ENCODE measurements around the gene CMTM1.
A peak's percentile ranks its signal among the peaks of the same experiment; 100 is the strongest.

The CMTM1 gene, protein sequence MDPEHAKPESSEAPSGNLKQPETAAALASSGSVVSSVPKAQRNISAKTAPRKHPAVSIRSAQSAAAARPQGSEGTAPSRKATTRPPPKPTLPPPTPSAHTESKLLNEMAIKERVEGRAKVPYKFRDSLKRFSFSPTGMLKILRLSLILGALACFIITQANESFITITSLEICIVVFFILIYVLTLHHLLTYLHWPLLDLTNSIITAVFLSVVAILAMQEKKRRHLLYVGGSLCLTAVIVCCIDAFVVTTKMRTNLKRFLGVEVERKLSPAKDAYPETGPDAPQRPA

DNA sequence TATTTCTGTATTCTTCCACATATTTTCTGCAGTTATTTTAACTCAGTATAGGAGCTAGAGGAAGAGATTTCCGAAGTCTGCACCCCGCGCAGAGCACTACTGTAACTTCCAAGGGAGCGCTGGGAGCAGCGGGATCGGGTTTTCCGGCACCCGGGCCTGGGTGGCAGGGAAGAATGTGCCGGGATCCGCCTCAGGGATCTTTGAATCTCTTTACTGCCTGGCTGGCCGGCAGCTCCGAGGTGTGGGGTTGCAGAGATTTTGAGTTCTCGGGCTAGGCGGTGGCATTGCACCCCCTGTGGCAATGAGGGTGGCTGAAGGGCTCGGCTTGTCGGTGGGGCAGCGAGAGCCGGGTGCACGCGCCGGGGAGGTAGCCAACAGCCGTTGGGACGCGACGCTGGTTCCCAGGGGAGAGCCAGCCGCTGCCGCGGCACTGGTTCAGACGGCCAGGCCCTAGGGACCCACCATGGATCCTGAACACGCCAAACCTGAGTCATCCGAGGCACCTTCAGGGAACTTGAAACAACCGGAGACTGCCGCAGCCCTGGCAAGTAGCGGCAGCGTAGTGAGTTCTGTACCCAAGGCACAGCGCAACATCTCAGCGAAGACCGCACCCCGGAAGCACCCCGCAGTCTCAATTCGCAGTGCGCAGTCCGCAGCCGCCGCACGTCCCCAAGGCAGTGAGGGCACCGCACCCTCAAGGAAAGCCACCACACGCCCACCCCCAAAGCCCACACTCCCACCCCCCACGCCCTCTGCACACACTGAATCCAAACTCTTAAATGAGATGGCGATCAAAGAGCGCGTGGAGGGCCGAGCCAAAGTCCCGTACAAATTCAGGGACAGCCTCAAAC is at the start of gene CMTM1:
CMTM1 (plus strand) TSS at position 389 of the 851 bp plus-strand sequence; CDS start at position 464, 75 bp downstream.
- no peak for DNase-seq

DNA sequence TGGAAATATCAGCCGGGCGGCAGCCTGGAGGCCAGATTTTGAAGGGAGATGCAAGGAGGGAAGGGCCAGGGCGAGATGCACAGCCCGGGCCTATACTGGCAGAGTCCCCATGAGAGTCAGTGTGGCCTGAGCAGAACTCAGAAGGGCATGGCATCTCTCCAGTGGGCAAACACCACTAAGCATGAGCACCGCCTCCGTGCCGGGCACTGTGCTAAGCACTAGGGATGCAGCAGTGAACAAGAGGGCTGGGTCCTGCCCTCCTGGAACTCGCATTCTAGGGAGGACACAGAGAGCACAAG is 49.8 kb upstream of the CMTM1 start:
- DNase-seq = no peak

DNA sequence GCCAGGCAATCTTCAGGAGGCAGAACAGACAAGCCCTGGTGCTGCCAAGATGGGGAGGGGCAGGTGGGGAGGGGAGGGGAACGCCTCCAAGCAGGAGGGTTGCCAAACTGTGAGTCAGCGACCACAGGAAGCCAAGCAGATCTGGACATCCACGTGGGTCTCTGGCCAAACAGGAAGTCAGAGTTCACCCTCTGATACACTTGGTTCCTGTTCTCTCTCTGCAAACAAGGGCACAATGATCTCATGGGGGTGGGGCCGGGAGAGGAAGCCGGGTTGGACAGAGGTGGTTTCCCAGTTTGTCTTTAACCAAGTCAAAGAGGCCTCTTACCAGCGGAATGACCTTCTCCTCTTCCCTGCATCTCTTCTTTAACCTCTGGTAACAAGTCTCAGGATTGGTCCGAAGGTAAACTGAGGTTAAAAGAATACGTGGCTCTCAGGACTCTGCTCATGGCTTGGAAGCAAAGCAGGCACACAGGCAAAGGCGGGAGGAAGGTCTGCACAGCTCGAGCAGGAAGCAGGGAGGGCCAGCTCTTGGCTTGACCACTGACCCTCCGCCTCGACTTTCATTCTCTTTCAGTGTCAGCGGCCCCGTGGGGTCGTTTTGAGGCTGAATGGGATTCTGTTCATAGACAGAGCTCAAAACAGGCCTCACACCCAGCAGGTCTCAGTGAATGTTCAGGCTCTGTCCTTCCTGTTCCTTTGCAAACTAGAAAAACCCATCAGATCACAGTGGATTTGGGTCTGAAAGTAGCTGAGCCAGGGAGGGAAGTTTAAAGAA is 49.2 kb upstream of the CMTM1 start:
- DNase-seq = peak; percentile 43

DNA sequence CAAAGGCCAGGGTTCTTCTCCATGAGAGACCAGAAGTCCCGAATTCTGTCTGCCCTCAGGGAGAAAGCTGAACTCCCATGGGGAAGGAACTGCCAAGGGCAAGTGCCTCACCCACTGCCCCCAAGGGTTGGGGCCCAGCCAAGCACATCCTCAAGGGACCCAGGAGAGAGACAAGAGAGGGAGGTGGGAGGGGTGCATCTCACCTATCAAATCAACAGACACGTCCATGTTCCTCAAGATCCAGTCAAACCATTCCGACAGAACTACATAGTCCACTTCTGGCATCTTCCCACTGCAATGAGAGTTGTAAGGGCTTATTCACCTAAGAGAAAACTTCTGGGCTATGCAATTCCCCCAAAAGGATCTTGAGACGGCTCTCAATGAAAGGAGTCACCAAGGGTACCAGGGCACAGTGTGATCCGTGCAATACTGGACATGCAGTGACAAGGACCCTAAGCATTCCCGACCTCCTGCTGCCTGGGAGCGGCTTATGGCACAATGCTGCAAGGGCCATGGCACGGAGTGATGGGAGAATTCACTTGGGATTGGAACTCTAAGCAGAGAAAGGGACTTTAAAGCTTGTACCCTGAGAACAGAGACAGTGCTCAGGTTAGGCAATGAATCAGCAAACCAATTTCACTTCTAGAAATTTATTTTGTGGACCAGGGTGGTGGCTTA is 48.5 kb upstream of the CMTM1 start:
- no peak for DNase-seq

DNA sequence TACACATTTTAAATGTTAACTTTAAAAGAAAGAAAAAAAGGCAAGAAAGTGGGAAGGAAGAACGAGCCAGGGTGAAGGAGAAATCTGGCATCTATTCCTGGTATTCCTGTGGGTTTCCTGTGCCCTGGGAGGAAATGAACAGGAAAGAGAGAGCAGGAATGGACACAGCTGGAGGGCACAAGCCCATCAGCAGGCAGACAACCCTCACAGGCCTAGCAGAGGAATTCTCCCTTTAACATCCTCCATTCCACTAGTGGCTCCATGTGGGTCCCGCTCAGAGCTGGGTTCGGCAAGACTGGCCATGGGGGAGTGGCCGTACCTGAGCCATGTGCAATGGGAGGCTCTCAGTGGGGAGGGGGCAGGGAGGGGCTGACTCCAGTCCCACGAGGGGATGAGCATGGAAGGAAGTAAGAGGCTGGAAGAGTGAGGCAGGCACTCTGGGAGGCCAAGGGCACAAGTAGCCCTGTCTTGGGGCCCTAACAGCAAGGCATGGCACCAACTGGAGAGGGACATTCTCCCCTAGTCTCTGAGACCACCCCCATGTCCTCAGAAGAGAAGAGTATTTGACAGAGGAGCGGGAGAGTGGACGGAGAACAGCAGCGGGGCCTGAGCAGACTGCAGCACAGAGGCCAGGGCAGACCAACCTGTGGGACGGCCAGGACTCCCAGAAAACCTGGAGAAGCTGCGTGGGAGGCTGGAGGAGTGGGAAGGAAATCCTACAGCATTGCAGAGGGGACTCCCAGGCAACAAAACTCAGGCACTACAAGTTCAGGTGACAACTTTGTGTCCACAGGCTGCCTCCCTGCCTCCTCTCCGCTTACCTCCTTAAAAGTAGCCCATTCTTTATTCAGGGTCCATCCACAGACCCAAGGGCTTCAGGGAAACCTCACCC is 46.5 kb upstream of the CMTM1 start:
- DNase-seq = no peak

DNA sequence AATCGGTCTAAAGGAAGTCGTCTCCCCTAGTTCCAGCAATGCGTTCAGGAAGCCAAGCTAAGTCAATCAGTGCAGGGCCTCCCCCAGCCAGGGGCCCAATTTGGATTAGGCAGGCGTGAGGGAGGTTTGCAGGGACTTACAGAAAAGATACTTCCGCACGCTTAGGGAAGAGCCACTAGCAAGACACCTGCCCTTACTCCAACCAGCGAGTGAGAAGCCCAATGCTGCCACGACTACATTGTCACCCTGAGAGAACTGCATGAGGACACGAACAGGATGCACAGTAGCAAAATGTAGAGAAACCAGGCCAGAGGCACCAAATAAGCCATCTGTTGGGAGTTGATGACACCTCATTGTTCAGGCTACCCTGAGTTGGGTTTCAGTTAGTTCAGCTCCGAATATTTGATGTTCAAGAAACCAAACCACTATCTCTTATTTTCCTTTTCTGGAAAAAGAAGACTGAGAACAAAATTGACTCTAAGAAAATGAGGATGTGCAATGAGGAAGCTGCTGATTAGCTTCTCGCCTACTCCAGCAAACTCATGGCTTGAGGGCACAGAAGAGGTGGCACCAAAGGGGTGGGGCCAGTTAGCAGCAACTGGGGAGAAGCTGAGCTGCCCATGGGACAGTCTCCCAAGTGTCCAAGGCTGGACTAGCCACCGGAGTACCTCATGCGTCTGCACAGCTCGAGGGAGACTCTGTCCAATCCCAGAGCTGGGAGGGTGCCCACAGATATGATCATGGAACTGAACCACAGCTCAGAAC is 45.7 kb upstream of the CMTM1 start:
- DNase-seq = no peak

DNA sequence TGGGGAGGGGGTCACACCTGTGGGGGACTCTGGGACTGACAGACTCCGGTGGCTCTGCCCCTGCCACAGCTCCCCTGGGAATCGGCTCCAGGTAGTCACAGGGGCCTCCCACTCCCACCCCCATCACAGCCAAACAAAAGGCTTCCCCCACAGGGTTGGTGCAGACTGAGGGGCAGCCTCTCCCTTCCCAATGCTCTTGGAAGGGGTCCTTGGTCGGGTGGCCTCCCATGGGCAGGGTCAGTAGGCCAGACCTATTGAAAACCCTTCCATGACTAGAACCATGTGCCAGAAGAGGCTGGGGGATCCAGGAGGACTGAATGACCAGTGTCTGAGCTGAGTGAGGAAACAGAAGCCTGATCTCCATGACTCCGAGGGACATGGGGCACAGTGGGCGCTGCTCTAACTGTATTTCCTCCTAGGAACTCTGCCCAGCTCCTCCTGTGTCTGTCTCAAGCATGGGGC is 45.0 kb upstream of the CMTM1 start:
- DNase-seq = no peak

DNA sequence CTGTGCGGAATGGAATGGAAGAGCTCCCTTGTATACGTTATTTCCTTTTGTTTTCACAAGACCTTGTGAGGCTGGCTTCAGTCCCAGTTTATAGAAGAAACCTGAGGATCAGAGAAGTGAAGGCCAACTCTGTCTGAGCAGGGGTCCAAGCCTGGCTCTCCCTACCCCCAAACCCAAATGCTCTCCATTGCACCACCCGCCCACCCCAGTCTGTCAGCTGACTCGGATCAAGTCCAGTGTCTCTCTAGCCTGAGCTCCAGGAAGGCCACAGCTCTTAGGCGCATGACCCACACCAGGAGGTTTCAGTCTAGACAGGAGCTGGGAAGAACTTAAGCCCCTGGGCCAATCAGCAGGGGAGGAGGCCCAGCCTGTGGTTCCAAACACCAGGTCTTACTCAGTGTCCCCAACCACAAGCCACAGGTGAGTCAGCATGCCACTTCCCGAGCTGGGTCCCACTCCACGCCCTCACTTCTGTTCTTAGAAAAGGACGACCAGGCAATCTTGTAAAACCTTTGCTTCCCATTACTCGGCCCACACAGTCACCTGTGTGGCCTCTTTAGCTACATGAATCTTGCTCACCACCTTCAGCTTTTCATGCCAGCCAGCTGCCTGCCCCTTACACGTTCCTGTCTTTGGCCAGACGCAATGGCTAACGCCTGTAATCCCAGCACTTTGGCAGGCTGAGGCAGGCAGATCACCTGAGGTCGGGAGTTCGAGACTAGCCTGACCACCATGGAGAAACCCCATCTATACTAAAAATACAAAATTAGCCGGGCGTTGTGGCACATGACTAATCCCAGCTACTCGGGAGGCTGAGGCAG is 44.1 kb upstream of the CMTM1 start:
- peak; percentile 84 for DNase-seq

DNA sequence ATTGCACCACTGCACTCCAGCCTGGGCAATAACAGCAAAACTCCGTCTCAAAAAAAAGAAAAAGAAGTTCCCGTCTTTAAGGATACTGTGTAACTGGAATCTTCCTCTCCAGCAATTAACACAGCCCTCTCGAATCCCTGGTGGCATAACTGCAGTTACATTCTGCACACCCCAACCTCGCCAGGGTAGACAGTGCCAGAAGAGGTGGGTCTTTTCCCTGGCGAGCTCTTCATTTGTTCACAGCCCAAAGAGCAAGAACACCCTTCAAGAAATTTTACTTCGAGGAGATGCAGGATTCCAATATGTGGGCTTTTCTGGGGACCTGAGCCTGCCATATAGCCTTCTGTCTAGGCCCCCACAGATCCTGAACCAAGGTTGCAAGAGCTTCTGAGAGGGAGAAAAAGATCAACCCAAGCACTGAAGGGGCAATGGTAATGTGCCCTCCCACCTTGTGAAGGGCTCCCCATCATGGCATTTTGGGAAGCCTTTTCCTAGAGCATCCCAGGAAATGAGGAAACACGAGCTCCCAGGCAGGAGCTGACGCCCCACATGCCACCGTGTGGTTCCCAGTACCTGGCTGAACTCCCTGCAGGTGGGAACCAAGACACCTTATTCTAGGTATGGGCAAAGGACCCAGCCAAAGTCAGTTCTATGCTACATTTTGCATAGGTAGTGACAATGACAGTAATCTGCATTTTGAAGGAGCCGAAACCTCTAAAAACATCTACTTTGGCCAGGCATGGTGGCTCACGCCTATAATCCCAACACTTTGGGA is 43.2 kb upstream of the CMTM1 start:
- no peak for DNase-seq

DNA sequence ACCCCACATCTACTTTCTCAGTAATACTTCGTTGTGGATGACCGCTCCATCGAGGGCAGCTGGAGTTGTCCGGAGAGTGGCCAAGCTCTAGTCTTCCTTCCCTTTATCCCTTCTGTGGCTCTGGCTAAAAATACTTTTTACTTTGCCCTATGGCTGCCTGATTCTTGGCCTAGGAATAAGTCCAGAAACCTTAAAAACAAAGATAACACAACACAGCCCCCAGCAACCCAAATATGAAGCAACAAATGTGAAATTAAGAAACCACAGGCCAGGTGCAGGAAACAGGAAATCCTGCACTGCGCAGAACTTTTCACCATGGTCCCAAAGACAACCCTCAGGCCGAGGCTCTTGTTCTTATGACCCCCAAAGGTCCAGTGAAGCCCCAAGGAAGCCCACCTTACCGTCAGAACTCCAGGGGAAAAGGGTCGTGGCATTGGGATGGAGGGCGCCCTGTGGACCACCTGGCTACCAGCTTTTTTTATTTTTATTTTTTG is 42.3 kb upstream of the CMTM1 start:
- DNase-seq = no peak

DNA sequence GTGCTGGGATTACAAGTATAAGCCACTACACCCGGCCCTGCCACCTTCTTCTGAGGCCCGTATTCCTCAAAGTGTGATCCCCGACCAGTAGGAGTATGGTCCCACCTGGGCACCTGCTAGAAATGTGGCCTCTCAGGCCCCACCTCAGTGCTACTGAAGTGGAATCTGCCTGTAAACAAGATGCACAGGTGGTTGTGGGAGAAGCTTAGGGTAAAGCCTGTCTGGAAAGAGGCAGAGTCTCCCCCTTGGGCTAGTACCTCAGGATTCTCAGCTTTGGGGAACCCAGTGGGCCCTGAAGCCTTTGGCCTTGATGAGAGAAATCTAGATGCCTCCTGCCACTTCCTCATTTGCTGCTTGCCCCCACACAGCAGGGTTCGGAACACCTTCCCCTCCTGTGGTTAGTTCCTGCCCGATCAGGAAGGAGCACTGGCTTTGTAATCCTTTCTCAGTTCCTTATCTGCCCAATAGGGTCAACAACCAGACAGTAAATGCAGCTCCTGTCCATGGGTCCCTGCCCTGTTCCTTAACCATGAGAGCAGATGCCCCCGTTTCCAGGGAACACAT is 41.6 kb upstream of the CMTM1 start:
- no peak for DNase-seq

DNA sequence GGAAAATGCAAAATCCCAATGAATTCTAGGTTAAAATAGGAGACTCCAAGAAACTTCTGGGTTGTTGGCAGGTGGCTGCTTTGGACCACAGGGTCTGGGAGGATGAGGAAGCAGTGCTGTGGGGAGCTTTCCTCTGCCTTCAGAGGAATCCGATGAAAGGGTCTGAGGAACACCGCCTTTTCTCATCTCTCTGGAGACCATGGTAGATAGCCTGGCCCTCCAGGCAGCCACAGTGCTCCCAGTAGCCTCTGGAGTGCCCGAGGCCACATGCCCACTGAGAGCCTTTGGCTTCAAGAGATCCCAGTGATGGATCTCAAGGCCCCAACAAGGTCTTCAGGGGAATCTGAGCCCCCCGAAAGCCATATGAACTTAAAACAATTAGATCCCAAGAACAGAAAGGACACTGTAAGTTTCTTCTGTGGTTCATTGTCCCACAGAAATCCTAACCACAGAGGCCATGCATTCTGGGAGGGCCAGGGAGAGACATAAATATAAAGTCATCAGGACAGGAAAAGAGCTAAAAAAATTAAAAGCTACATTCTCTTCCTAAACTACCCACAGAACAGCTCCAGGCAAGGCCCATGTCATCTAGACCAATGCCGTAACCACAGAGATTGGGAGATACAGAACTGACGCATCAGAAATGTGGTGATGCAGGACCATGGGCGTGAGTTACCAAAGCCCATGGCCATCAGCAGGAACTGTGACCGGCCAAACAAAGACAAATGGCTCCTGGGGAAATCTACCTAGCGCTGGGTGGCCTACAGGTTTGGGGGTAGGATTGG is 40.7 kb upstream of the CMTM1 start:
- no peak for DNase-seq

DNA sequence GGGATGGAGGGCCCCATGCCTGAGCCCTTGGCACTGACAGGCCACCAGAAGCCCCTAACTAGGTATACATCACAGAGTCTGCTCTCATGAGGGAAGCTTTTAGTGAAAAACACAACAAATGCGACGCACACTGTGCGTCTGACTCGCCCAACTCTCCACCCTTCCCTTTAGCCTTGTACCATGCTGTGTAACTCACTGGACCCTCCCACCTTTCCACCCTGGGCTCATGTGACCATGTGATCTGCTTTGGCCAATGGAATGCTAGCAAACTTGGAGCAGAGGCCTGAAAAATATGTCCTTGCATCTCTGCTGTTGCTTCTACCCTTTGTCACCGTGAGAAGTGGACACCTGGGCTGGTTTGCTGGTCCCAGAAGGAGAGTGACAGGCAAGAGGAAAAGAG is 37.9 kb upstream of the CMTM1 start:
- DNase-seq = no peak

DNA sequence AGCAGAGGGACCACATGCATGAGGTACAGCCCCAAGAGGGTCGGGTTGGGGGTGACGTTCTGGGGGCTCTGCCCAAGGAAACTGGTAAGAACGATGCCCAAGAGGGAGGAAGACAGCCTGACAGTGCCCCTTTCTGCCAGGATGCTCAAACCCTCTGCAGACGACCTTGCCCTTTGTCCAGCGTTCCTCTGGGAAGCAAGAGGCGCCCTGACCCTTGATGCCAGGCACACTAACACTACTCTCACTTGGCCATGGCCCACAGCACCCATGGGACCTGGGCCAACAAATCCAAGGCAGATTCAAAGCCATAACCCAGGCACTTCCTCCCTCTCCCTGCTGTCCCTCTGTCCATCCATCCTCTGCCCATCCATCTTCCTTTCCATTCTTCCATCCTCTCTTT is 36.8 kb upstream of the CMTM1 start:
- no peak for DNase-seq

DNA sequence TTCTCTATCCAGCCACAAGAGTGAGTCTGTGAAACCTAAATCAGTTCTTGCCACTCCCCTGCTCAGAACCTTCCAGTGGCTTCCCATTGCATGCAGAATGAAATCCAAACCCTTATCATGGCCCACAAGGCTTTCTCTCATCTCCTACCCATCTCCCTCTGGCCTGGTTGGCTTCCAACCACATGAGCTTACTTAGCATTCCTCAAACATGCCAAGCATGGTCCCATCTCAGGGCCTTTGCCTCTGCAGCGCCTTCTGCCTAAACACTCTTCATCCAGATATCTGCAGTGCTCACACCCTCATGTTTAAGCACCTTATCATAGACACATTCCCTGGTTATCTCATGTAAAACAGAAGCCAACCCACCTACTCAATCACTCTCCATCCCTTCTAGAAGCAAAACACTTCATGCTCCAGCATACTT is 31.9 kb upstream of the CMTM1 start:
- DNase-seq = no peak

DNA sequence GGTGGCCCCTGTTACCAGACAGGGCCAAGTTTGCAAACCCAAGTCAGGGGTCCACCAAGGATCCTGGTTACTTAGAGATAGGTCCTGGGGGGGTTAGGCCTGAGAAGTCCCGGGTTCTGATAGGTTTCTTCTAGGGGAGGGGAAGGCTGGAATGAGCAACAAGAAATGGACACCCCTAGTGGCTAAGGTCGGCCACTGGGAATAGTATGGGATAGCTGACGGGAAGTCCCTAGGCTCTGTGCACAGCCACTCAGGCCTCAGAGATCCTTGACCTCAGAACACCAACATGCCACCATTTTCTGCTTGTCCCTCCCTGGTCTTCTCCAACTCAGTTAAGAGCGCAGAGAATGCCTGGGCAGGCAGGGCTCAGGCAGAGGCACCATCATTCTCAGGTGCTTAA is 29.7 kb upstream of the CMTM1 start:
- no peak for DNase-seq

DNA sequence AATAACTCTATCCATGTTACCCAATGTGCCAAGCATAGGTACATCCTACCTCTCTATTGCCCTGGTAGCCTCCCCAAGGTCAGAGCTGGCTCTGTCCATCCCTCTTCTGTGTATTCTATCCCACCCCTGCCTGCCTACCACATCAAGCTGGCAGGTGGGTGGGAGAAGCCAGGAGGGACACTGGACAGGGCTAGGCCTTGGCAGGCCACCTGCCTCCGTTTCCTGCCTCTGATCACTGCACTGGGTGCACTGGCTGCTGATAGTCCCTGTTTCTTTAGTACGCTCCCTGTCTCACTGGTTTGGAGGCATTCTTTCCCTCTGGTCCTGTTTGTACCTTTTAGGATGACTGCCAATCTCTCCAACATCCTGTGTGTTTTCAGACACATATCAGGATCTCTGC is 29.0 kb upstream of the CMTM1 start:
- no peak for DNase-seq

DNA sequence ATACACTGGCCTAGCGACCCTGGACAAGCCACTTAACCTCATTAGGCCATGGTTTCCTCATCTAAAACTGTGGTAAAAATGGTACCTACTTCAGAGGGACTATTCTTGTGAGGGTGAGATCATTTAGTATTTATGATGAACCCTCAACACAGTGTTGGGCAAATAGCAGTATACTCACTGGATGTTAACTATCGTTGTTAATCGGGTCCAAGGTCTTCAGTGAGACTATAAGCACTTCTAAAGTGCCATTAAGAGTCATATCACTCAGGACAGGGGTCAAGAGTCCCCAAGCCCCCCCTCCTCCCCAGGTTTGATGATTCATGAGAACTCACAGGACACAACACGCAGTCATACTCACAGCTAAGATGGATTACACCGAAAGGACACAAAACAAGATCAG is 27.3 kb upstream of the CMTM1 start:
- DNase-seq = no peak

Measured in stimulated activated CD4-positive, alpha-beta T cell treated with anti-CD3 and anti-CD28 coated beads, Interleukin-12 subunit alpha, Interleukin-12 subunit beta, amount 100 ng/mL, for 4 hours (primary cell).